Measurements from ENCODE around the gene CPB1.

GRCh38 chr3:148884261-148884660, 56.6 kb downstream of the CPB1 start:
- no peak for TF ChIP-seq EZH2 (IDR thresholded peaks at IDR 0.05; ENCODE audit: borderline replicate concordance, low read length)
- TF ChIP-seq CTCF (IDR thresholded peaks at IDR 0.05; ENCODE audit: low read length): no peak
